ENCODE measurements around the gene ZNF813. TPM values are rescaled to one million over a fixed set of nuclear protein-coding genes. Genes with fewer than 3 reads are reported as not detected.

The ZNF813 gene
- 0.13 to 0.37 TPM (median 0.22 TPM) in 5 replicates for total RNA-seq (2022; extraction: Qiagen RNA extraction; ENCODE audit: low read depth)

DNA sequence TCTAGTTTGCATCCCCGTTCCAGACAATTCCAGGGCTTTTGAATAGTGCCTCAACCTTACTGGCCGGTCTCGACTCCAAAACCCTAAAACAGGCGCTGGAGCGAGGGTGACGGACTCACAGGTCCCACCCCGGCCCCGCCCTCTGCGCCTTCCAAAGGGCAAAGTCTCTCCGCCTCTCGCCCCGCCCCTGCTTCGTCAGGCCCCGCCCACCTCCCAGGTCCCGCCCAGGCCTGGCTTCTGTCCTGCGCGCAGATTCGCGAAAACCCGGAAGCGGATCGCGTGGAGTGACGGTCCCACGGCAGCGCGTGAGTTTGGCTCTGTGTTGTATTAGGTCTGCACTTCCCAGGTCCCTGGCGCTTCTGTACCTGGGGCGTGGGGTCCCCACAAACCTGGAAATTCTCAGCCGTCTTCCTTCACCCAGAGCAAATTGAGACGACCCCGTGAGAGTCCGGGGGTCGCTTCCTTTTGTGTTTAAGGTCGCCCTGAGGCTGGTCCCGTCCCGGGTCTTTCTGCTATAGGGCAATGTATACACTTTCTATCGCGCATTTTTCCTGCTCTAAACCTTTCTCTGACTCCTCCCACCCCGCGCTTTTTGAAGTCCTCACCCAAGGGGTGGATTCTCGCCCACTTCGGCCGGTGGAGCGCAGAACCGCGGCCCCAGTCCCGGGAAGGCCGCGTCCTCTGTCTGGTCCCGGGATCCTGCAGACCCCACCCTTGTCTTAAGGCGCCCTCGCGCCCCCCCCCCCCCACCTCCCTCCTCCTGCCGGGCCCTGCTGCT is at the start of gene ZNF813:
Gene ZNF813, plus strand, starts transcription at position 249 of the 778 bp plus-strand sequence. CDS start 16,090 bp downstream, outside the sequence.

DNA sequence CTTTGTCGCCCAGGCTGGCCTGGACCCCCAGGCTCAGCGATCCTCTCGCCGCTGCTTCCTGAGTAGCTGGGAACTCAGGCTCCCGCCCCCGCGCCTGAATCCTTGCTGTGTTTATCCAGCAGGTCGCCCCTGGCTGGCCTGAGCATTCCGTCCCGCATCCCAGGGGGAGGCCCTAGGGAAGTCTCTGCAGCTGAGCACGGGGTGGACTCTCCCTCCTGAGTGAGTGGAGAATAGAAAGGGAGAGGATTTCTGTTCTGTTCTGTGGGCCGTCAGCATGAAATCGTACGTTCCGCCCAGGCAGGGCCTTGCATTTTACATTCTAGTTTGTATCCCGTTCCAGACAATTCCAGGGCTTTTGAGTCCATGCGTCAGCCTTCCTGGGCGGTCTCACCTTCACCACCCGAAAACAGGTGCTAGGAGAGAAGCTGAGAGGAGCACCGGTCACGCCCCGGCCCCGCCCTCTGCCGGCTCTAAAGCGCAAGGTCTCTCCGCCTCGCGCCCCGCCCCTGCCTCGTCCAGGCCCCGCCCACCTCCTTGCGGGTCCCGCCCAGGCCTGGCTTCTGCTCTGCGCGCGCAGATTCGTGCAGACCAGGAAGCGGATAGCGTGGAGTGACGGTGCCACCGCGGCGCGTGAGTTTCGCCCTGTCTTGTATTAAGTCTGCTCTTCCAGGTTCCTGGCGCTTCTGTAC is 36.0 kb upstream of the ZNF813 start, which contains the start of gene ZNF761:
Gene ZNF761, plus strand, starts transcription at position 586 of the 689 bp plus-strand sequence. CDS start 15,285 bp downstream, outside the sequence.

DNA sequence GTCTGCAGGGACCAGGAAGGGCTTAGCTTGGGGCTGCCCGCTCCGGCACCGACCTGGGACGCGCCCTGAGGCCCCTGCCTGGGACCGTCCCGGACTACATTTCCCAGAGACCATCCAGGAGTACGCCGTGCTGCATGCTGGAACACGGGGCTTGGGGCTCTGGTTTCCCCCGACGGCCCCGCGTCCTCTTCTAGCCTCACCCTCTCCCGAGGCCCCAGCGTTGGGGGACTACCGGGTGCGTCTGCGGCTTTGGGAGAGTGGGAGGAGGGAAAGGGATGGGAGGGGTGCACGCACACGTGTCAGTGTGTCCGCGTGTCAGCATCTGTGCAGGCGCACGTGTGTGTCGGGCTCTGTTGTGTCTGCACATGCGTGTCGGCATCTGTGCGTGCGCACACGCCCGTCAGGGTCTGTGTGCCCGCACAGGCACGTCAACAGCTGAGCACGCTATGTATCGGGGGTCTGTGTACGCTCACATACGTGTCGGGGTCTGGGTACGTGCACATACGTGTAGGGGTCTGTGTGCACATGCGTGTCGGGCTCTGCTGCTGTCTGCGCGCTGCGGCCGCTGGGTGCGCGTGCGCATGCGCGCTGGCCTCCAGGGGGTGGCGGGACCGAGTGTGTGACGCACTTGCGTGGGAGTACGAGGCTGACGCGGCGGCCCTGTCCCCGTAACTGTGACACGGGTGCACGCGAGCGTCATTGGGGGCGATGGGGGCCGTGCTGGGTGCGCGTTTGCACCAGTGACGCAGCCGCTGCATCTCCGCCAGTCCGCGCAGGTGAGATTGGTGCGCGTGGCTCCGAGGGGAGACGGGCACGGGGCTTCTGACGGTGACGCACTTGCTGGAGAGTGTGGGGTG is 70.2 kb downstream of the ZNF813 start, which contains the start of gene ZNF331:
Gene ZNF331, plus strand, starts transcription at position 625 of the 857 bp plus-strand sequence. CDS start 31,232 bp downstream, outside the sequence.

Other genes with a start within 250 kb of the ZNF813 start
- gene ZNF677, start 212.9 kb upstream of the ZNF813 start, total RNA-seq (2022; extraction: Qiagen RNA extraction; ENCODE audit: low read depth), result not detected in 5 replicates
- gene VN1R2, start 209.4 kb upstream of the ZNF813 start, total RNA-seq (2022; extraction: Qiagen RNA extraction; ENCODE audit: low read depth), result not detected in 5 replicates
- gene VN1R4, start 200.0 kb upstream of the ZNF813 start, total RNA-seq (2022; extraction: Qiagen RNA extraction; ENCODE audit: low read depth), result not detected in 5 replicates
- gene ZNF845, start 134.0 kb upstream of the ZNF813 start, total RNA-seq (2022; extraction: Qiagen RNA extraction; ENCODE audit: low read depth), result 1.5 to 4.4 TPM (median 3.7 TPM) in 5 replicates
- 0.31 to 0.42 TPM (median 0.39 TPM) in 5 replicates for gene ZNF525, start 102.0 kb upstream of the ZNF813 start, total RNA-seq (2022; extraction: Qiagen RNA extraction; ENCODE audit: low read depth)
- gene ZNF765, start 72.6 kb upstream of the ZNF813 start, total RNA-seq (2022; extraction: Qiagen RNA extraction; ENCODE audit: low read depth), result 2.1 to 5.3 TPM (median 3.8 TPM) in 5 replicates
- gene ZNF761, start 35.7 kb upstream of the ZNF813 start, total RNA-seq (2022; extraction: Qiagen RNA extraction; ENCODE audit: low read depth), result 7.6 to 8.1 TPM (median 7.7 TPM) in 5 replicates
- gene ZNF331, start 70.4 kb downstream of the ZNF813 start, total RNA-seq (2022; extraction: Qiagen RNA extraction; ENCODE audit: low read depth), result 10.9 to 14.1 TPM (median 11.8 TPM) in 5 replicates
- gene DPRX, start 164.3 kb downstream of the ZNF813 start, total RNA-seq (2022; extraction: Qiagen RNA extraction; ENCODE audit: low read depth), result not detected in 5 replicates